ENCODE measurements around the gene BMPR1B.

The BMPR1B gene

DNA sequence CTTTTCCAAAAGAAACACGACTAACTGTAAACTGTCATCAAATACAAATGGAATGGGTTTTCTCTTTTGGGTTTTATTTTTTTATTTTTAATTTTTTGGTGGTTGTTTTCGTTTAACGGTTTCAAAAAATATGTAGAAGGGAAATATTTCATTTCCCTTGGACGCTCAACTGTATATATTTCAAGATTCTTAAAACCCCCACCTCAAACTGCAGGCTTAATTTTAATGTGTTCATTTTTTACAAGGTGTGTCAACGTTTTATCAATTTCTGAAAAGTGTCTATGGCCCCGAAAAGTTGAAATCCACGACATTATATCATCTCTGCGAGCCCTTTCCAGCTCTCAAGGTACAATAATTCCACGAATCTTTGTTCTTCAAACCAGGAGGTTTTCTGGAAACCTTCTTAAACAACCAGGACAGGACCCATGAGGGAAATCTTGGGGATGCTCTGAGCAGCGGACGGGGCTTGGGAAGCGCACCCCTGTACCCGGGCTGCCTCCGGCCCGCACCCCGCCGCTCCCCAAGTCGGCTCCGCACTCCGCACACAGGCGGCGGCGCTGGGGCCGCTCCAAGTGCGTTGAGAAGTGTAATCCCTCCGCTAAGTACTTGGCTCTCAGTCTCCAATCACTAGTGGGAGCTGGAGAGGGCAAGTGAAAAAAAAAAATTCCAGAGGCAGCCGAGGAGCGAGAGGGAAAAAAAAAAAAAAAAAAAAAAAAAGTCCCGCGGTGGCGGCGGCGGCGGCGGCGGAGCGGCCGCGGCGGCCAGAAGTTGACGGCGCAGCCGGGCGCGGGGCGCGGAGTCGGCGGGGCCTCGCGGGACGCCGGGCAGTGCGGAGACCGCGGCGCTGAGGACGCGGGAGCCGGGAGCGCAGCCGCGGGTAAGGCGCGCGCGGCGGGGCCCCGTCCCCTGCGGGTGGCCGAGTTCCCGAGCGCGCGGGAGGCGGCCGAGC is at the start of gene BMPR1B:
Gene BMPR1B (plus strand): TSS at position 764 of the 949 bp plus-strand sequence. CDS start 346,470 bp downstream, outside the sequence.
- no peak for DNase-seq

DNA sequence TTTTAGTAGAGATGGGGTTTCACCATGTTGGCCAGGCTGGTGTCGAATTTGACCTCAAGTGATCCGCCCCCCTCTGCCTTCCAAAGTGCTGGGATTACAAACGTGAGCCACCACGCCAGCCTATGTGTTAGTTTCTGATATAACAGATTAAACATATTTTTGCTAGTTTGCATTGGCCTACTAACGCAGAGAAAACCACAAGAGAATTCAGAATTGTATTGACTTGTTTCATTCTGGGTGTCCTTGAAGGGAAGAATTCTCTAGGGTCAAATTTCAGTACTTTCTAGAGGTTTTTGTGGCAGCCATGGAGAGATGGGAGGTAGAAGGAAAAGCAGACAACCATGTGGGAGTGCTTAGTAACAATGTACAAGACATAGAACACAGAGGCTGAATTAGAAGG is 46.1 kb upstream of the BMPR1B start:
- no peak for DNase-seq

DNA sequence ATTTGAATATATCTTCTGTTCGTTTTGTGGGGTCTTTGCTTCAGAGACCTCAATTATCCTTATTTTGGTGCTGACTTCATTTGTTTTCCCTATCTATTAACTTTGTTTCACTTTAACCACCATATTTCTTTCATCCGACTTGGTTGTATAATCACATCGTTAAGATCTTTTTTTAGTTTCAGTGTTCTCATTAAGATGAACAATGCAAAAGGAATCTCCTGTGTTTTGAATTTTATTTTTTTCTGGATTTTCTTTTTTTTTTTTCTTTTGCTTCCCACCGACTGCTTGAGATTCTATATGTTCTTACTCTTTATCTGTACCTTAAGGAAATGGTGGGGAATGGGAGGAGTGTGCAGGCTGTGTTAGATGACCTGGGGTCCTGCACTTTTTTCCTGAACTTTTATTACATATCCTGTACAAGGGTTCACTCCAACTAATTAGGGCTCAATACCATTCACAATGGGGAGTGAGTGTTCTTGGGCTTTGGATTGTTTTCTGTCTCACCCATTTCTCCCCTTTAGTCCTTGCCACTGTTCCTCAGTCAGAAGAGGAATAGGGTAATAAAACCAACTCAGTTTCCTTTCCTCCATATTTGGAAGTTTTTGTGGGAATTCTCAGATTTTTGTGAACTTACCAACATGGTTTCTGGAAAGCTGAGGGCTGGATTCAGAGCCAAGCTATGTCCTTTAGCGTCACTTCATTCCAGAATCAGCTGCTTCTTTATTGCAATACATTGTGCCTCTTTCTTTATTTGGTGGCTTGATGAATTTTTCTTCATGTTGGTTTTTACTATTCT is 43.2 kb upstream of the BMPR1B start:
- DNase-seq: no peak

DNA sequence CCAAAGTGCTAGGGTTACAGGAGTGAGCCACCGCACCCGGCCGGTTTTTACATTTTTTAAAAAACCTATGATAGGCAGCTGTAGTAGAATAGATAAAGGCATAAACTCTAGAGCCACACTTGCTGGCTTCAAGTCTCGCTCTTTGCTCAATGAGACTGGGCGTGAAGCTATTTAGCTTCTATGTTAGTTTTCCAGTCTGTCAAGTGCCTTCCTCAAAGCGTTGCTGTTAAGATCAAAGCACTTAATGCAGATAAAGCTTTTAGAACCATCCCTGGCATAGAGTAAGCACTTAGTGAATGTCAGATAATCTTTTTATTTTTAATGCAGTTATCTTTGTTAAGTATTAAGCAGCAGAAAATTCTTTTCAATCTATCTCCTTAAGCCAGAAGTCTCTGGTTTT is 42.0 kb upstream of the BMPR1B start:
- no peak for DNase-seq

DNA sequence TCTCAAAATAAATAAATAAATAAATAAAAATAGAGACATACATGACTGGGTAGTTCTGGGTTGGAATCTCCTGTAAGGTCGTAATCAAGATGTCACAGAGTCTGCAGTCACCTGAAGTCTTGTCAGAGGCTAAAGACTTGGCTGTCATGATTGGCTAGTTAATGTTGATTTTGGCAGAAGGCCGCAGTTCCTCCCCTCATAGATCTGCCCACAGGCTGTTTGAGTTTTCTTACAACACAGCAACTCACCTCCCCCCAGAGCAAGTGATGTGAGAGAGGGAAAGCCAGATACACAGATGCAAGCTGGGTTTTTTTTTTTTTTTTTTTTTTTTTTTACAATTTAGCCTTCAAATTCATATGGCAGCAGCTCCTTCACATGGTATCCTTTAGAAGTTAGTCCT is 36.4 kb upstream of the BMPR1B start:
- no peak for DNase-seq

DNA sequence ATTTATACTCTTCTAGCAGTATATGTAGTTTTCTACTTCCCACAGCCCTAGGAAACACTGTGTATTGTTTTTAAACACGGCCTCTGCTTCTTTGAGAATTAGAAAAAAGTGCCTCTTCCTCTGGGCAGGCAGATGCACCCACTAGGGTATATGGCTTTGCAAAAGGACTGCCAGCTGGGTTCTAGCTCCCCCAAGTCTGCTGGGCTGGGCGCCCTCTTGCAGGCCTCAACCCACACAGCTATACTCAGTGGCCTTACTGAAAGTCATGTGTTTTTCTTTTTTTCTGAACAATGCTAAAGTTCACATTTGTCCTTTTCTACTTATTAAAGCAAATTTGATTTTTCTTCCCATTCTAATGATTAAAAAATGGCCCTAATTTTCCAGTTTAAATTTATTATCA is 35.5 kb upstream of the BMPR1B start:
- no peak for DNase-seq

DNA sequence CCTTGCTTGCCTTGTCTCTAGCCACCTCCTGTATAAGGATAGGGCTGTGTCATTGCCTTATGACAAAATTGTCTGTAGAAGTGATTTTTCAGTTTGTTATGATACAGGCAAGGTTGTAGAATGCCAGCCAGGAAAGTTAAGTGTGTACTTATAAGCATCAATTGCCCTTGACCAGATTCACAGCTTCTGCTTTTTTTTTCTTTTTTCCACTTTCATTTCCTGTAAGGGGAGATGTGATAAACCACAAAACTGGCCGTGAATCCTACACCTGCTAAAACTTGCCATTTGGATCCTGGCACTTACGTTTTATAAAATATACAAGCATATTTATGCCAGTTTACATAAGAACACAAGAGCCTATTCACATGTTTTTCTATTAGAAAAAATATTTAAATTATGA is 35.0 kb upstream of the BMPR1B start:
- no peak for DNase-seq

DNA sequence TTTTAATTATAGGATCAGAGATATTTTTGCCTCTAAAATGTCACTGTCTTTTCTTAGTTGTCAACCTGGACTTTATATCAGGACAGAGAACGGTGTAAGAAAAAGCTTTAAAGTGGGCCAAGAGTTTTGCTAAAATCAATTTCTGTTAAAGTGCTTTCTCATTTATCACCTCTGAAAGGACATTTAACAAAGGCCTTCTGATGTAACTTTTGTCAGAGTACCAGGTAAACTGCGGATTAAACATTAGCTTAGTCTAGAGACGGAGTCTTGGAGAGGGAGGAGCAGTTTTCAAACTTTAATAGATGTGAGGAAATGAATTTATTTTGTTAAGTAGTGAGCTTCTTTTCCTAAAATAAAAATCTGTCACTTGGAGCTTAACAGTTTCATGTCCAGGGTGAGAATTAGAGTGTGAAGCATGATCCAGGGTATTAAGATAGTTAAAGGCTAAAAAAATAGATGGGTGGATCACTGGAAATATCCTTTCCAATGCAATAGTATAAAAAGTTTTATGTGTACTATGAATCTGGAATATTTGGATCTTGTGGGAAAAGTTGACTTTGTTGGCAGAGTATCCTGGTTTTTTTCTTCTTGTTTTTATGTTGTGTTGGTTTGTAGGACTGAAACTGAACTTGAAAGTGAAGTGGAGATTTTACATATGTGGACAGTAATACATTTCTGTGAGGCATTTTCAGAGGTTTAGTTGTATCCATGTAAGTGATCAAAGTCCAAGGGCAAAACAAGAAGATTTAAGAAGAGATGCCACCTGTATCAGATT is 33.6 kb upstream of the BMPR1B start:
- DNase-seq: no peak

DNA sequence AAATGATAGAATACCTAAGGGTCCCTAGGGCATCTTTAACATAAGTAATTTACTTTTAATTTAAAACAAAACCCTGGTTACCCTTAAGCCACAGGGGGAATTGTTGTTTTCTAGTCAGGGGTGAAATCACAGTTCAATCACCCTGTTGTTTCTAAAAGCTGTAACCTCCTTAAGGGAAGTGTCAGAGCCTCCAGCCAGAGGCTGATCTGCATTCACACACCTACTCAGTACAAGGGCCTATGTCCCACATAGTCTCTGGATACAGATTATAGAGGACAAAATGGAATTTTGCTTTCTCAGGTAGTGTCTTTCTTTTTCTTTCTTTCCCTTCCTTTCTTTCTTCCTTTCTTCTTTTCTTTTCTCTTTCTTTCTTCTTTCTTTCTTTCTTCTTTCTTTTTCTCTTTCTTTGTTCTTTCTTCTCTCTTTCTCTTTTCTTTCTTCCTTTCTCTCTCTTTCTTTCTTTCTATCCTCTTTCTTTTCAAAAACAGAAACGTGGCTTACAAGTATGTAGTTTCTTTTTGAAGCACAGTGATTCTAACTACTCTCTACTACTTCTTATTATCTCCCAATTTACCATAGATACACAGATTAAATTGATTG is 31.1 kb upstream of the BMPR1B start:
- DNase-seq: no peak

DNA sequence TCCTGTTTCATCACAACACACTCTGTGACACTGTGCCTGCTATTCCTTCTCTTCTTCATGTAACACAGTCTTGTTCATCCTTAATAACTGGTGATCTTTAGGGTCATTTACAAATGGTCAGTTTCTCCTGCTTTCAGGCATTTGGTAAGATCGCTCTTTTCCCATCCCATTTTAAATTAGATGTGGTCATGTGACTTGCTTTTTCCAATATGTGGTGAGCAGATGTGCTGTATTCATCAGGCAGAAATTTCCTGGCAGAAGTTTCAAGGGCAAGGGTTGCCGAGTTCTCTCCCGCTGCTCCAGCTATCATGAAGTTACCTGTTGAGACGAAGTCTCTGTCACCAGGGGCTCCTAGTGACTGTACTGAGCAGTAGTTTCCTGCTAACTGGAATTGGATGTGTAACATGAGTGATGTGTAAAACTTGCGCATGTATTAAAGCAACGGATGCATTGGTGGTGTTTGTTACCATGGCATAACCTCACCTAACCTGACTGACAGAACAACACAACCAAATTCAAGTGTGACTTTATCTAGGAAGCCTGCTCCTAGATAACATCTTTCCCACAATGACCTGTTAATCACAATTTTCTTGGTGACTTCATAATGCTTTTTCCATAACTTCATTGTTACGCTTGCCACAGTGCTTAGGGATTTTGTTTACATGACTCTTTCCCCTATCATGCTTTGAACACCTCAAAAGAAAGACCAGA is 29.5 kb upstream of the BMPR1B start:
- no peak for DNase-seq

DNA sequence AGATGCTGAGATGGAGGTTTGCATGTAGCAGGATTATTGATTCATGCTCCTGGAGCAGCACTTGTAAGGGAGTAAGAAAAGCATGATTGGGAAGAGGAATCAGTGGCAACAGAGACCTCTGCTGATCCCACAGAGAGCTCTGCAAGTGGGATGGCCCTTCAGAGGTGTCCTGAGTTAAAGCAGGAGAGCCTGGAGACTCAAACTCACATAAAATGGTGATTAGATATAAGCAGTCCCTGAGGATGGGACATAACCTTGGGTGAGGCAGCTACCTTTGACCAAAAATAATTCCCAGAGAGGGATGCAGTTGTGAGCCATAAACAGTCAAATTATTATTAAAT is 25.4 kb upstream of the BMPR1B start:
- DNase-seq: no peak

DNA sequence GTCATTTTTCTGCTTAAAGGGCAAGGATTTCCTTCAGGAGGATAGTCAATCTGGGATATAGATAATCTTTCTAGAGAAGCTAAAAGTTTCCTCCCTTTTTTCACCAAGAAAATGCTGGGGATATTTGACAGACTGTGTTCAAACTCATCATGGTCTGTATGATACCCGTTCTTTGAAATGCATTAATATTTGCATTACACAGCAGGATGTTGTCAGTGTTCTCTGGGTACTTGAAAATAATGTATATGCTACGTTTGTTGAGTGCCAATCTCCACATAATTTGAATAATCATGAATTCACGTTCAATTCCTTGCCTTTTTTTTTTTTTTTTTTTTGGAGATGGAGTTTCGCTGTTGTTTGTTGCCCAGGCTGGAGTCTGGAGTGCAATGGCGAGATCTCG is 18.0 kb upstream of the BMPR1B start:
- no peak for DNase-seq

DNA sequence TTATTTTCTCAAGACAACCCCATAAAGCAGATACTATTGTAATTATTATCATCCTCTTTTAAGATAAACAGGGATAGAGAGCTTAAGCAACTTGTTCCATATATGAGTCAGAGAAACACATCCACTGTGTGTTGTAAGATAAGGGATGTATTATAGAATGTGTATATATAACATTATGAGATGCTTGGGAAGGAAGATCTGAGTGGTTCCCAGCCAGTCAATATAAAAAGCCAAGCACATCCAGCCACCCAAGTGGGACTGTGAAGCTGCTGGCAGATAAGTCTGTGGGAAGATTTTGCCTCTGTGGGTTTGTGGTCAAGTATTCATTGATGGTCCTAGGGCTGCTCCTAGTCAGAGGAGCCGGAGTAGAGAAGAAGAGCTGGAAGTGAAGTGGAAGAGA is 16.5 kb upstream of the BMPR1B start:
- no peak for DNase-seq

DNA sequence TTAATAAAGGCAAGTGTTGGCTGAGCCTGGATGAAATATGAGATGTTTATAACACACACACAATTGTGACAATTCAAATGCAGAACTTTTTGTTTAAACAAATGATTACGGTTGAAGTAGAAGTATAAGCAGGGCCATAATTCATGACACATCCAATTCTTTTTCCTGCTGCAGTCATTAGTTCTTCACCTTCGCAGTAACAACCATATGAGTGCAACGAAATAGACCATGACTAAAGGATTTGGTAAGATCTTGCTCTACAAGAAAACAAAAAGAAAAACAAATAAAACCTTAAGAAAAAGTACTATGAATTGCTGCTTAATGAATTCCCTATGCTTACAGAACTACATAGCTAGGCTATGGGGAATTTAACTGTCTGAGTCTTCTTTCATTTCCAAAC is 13.9 kb upstream of the BMPR1B start:
- DNase-seq: no peak

DNA sequence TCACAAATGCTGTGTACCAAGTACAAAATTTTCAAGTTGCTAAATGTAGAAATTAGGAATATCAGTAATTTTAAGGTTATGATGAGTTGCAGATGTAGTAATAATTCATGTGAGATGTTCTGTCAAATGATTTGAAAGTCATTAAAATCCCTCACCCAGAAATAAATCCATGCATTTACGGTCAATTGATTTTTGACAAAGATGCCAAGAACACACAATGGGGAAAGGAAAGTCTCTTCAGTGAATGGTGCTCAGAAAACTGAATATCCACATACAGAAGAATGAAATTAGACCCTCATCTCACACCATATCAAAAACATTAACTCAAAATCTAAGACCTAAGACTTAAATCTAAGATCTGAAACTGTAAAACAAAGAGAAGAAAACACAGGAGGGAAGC is 12.9 kb upstream of the BMPR1B start:
- DNase-seq: no peak

DNA sequence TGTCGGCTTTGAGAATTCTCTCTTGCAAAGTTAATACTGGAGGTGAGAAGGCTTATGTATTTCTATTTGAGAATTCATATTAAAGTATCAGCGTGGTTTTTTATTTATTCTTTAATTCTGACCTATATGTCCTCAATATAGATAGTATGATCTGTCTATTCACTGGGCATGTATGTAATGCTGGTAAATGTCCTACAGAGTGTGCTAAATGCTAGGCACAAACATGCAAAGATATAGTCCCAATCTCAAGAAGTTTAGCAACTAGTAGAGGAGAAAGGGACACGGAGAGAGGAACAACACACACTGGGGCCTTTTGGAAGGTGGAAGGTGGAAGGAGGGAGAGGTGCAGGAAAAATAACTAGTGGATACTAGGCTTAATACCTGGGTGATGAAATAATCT is 11.0 kb upstream of the BMPR1B start:
- no peak for DNase-seq

DNA sequence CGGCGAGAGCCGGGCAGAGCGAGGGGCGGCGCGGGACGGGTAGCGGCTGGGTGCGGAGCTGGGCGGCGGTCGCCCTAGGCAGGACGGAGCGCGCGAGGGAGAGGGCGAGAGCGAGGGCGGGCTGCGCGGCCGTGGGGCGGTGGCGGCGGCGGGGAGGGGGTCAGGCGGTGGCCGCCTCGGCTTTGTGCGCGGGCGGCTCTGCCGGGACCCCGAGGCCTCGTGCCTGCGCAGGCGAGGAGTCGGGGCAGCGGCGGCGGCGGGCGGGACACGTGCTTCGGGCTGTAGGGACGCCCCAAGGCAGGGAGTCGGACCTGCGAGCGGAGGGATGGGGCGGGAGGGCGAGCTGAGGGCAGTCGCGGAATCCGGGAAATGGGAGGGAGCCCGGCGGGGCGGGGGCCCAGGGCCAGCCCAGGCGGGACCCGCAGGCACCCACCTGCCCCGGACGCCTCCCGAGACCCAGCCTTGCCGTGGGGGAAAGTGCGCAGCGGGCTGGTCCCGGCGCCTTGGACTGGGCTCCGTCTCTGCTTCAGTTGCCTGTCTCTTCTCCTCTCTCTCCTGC is 465 bp downstream of the BMPR1B start:
- no peak for DNase-seq

DNA sequence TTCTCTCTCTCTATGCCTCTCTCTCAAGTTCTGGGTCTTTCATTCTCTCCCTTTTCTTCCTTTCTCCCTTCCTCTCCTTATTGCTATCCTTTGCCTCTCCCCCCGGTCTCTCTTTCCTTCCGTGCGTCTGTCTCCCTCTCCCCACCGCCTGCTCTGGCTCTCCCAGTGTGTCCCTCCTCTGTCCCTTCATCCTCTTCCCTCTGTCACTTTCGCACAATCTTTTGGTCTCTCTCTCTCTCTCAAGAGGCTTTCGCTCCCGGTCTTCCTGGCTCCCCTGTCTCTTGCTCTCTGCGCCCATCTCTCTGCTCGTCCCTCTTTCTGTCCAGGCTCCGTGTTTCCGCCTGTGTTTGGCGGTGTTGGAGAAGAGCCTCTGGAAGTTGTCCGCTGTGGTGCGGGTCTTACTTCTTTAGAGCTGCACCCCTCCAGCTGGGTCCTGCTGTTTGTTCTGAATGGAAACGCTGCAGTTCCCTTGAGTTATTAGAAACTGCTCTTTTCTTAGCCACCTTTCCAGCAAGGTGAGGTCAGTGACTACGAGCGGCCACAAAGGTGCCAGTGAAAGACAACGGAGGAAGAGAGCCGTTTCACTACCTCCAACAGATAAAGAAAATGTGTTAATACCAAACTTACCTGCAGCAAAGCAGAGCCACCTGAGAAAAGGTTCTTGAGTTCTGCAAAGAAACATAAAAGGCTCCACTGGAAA is 1.1 kb downstream of the BMPR1B start:
- no peak for DNase-seq

DNA sequence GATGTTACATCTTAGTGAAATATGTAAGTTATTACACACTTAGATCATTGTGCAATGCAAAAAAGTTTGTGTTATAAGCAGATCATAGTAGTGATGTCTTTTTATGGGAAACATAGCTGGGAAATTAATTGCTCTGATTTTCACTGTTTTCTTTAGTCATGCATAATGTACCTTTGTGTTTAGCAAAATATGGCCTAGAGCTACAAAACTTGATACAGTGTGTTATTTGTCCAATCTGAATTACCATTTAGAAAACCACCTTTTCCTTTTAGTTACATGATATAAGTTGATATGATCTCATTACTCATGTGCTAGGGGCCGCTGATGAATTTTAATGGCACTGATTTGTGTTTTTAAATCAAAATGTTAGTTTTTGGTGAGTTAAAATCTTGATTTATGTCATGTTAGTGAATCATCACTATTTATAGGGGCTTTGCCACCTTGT is 2.0 kb downstream of the BMPR1B start:
- DNase-seq: no peak

DNA sequence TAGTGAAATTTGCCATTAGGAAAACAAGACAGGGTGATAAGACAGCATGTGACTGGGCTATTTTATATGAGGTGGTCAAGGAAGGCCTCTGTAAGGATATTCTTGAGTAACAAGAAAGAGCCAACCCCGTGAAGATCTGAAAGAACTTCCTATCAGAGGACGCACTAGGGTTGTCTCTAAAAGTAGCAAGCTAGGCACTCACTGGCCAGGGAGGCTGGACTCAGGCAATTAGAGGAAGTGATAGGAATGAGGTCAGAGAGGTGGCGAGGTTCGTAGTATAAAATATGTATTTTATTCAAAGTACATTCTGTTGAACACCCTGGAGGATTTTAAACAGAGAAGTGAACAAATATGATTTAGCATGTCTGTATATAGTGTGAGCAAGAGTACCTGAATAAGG is 4.6 kb downstream of the BMPR1B start:
- no peak for DNase-seq

DNA sequence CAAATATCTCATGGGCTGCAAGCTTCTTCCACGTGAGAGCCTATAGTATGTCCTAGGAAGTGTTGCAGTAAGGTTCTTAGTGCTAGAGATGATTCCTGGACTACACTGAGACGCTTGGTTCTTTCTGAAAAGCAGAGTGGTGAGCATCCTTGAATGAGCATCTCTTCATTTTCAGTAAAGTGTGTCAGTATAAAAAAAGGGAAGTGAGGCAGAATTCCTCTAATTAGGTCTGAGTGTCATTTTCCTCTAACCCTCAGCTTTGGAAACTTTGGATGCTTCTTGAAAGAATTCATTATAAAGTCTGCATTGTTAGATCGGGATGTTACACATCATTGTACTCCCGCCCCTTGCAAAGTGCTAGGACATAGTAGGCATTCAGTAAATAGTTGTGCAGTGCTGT is 5.2 kb downstream of the BMPR1B start:
- no peak for DNase-seq

All from NCI-H1048 (cell line).